DMS79 treated with DMSO at 0.1 percent for 48 hours (cell line): ENCODE measurements around the gene ZNF512B.
"Not testable (repeated sequence)": the region's sequence is repeated elsewhere in the genome, so short reads cannot be mapped to it uniquely, and the experiment has no call there.

Experiments used
- DNase-seq: peaks from one replicate; lab custom pipeline; 2025; lab: John Stamatoyannopoulos, UW

ZNF512B gene

GRCh38 chr20:63978319-63979228, 8.8 kb upstream of the ZNF512B start:
- peak; percentile 59 for DNase-seq

- no peak for DNase-seq
Measured at GRCh38 chr20:63977739-63978276, 8.1 kb upstream of the ZNF512B start.

GRCh38 chr20:63976980-63977738, 7.4 kb upstream of the ZNF512B start:
- no peak for DNase-seq

- not testable (repeated sequence) for DNase-seq
Measured at GRCh38 chr20:63976511-63976910, 6.8 kb upstream of the ZNF512B start.

GRCh38 chr20:63974402-63975200, 4.9 kb upstream of the ZNF512B start:
- peak; percentile 92 for DNase-seq

GRCh38 chr20:63973636-63974401, 4.1 kb upstream of the ZNF512B start:
- peak; percentile 78 for DNase-seq

GRCh38 chr20:63973160-63973479, 3.4 kb upstream of the ZNF512B start:
- DNase-seq = no peak

GRCh38 chr20:63972312-63973159, 2.8 kb upstream of the ZNF512B start:
- no peak for DNase-seq

- DNase-seq = not testable (repeated sequence)
Measured at GRCh38 chr20:63971960-63972311, 2.2 kb upstream of the ZNF512B start.

- DNase-seq = no peak
Measured at GRCh38 chr20:63970714-63971431, 1.1 kb upstream of the ZNF512B start.

GRCh38 chr20:63968928-63969760, 586 bp downstream of the ZNF512B start:
- no peak for DNase-seq

- no peak for DNase-seq
Measured at GRCh38 chr20:63968136-63968927, 1.4 kb downstream of the ZNF512B start.

GRCh38 chr20:63967330-63968135, 2.2 kb downstream of the ZNF512B start:
- no peak for DNase-seq

- no peak for DNase-seq
Measured at GRCh38 chr20:63966944-63967322, 2.8 kb downstream of the ZNF512B start.

GRCh38 chr20:63966172-63966943, 3.4 kb downstream of the ZNF512B start:
- DNase-seq = no peak

- no peak for DNase-seq
Measured at GRCh38 chr20:63964412-63964811, 5.3 kb downstream of the ZNF512B start.
